Stimulated activated CD8-positive, alpha-beta memory T cell treated with anti-CD3 and anti-CD28 coated beads, Interleukin-15, amount 100 ng/mL, for 24 hours (primary cell): Measurements from ENCODE around the gene PTPRC.

Experiments used
- DNase-seq: peaks from one replicate; pipeline ENCODE4 v3.0.0-alpha.2; 2020; ENCODE audit warnings: low read depth

Gene PTPRC

GRCh38 chr1:198765416-198765815, 126.6 kb downstream of the PTPRC start:
- DNase-seq: no peak

GRCh38 chr1:198771563-198772153, 132.8 kb downstream of the PTPRC start:
- DNase-seq: no peak

DNA sequence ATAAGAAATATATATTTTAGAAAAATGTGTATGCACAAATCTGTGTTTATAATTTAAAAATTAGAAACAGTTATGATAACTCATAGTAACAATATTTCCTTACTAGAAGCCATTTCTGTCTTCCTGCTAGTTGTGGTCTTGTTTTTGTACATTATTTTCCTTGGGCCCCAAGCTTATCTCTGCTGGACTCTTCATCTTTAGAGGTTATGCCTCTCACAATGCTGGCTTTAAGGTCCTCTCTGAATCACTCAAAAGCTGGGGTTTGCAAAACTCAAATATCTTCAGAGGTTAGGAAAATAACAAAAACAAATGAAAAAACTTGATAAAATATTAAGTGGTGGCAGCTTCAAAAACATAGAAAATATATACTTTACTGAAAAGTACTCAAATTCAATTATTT, 133.8 kb downstream of the PTPRC start:
- no peak for DNase-seq

DNA sequence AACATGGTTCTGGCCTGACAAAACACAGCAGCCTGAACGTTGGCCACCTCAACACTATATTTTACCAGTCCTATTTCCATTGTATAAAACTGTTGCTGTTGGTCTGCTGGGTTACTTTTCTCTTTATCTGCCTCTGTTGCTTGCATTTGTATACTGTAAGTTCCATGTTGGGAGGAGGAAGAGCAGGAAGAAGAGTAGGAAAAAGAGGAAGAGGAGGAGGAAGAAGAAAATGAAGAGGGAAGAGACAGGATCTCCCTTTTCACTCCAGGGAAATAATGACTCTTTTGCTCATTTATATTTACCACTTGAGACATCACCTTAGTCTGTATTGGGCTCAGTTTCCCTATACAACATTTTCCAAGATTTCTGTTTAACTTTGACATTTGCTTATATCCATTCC, 134.2 kb downstream of the PTPRC start:
- DNase-seq: no peak

DNA sequence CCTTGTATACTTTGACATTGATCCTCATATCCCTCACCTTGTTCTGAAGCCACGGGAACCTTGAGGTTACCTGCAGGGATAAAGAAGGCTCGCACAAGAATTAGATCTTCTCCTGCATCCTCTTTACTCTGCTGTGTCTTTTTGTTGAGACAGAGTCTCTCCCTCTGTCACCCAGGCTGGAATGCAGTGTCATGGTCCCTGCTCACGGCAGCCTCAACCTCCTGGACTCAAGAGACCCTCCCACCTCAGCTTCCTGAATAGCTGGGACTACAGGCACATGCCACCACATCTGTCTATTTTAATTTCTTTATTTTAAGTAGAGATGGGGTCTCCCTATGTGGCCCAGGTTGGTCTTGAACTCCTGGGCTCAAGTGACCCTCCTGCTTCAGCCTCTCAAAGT, 134.7 kb downstream of the PTPRC start:
- DNase-seq: no peak

DNA sequence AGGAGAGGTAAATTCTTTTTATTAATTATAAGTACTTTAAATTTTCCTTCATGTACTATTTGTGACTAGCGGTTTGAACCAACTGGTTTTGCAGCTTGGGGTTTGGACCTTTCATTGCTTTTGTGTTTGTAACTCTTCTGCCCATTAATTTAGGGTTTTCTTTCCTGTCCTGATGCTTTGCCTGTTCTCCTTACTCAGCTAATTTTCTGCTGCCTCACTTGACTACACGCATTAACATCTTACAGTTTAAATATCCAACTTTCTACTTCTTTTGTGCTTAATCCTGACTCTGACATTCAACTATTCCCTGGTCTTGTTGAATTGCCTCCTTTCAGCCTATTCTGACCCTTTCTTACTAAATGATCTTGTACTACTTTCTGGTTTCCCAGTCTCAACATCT, 135.6 kb downstream of the PTPRC start:
- no peak for DNase-seq

GRCh38 chr1:198775606-198776005, 136.8 kb downstream of the PTPRC start:
- DNase-seq: no peak

DNA sequence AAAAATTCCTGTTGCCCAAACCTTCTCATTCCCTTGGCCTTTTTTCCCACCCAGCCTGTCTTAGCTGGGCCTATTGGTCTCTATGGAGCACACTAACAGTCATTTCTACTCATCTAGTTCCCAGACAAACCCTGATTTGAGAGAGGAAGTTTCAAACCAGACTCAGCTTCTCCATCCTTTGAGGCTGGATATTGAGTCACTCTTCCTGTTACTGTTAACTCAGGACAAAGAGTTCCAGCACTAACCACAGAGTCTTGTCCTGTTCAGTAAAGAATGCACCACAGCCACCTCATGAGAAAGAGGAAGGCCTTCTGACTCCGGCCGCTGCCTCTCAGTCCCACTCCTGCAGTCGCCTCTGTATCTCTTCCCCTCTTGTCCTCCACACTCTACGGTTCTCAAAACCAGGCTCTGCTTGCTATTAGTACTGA, 137.8 kb downstream of the PTPRC start:
- DNase-seq: no peak

GRCh38 chr1:198778049-198778448, 139.2 kb downstream of the PTPRC start:
- DNase-seq: no peak

GRCh38 chr1:198780376-198780775, 141.5 kb downstream of the PTPRC start:
- DNase-seq: no peak

DNA sequence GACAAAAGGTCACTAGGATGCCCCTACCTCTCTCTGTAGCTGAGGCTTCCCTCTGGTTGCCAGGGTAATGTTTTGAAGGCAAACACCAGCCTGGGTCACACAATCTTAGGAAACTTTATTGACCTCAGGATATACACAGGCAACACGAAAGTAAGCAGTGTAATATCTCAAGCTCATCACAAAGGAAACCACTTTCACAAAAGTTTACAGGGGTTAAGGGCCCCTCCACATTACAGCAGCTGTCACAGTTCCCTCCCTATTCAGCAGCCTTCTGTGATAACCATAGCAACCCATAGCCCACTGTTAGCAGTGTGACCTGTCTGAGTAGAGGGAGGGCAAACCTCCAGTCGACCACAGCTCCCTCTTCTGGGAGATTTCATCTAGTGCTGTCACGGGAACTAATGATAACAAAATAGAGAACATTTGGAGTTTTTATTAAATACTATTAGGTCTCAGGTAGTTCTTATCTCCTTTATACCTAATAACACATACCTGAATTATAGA, 149.8 kb downstream of the PTPRC start:
- no peak for DNase-seq

GRCh38 chr1:198793714-198794113, 154.9 kb downstream of the PTPRC start:
- no peak for DNase-seq

- no peak for DNase-seq
Measured at GRCh38 chr1:198794498-198794897, 155.7 kb downstream of the PTPRC start.

- DNase-seq: no peak
Measured at GRCh38 chr1:198797656-198798055, 158.8 kb downstream of the PTPRC start.

- no peak for DNase-seq
Measured at GRCh38 chr1:198798923-198799386, 160.1 kb downstream of the PTPRC start.

DNA sequence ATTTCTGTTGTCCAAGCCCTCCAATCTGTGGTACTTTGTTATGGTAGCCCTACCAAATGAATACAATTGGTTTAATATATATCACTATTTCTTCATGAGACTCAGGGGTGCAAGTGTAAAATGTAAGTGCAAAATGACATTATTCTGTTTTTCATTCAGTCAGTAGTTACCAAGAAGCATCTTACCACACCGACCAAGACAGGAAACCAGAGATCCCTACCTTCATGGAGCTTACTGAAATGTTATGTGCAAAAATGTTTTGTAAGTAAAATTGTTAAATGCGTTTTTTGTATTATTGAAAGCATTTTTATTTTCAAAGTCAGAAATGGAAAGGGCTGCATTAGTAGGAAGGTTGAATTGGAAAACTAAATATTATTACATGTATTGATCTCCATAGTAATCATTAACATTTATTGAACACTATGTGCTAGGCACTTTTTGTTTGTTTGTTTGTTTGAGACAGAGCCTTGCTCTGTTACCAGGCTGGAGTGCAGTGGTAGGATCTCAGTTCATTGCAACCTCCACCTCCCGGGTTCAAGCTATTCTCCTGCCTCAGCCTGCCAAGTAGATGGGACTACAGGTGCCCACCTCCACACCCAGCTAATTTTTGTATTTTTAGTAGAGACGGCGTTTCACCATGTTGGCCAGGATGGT, 166.8 kb downstream of the PTPRC start:
- DNase-seq: no peak

- no peak for DNase-seq
Measured at GRCh38 chr1:198806861-198807260, 168.0 kb downstream of the PTPRC start.
